HG02763 (cell line): ENCODE results near the gene CFB.
"Not testable (repeated sequence)": the region's sequence is repeated elsewhere in the genome, so short reads cannot be mapped to it uniquely, and the experiment has no call there.

Source experiments
- ATAC-seq: cut with Tn5 transposase; IDR thresholded peaks from one replicate; pipeline ENCODE4 v1.9.1; 2021; ENCODE audit warnings: mild to moderate bottlenecking, moderate library complexity; ENCODE audit not compliant: unreplicated experiment

Gene CFB

GRCh38 chr6:31969712-31970603 is 24.1 kb downstream of the CFB start:
- no peak for ATAC-seq

GRCh38 chr6:31970604-31971271 is 24.8 kb downstream of the CFB start:
- no peak for ATAC-seq

GRCh38 chr6:31971279-31971992 is 25.5 kb downstream of the CFB start:
- ATAC-seq: no peak

DNA sequence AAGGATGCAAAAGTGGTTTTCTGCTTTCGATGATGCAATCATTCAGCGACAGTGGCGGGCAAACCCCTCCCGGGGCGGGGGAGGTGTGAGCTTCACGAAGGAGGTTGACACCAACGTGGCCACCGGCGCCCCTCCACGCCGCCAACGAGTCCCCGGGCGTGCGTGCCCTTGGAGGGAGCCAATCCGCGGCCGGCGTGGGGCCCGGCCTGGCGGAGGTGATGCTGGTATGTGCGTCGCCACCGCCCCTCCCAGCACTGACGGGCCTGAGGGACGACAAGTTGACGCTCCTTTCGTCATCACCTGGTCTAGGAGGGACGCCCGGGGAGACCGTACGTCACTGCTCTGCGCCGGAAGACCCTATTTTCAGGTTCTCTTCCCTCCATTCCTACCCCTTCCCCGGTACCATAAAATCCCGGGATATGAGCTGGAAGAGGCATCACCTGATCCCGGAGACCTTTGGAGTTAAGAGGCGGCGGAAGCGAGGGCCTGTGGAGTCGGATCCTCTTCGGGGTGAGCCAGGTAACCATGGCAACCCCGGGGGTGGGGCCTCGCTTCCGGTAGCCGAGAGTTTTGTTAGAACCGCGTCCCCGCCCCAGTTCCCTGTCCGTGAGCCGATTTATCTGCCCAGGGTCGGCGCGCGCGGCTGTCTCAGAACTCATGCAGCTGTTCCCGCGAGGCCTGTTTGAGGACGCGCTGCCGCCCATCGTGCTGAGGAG is 26.3 kb downstream of the CFB start, which contains the start of gene DXO:
DXO (minus strand) TSS at position 146 of the 716 bp plus-strand sequence. CDS start 463 bp downstream, outside the sequence.
- ATAC-seq: peak; percentile 83

- no peak for ATAC-seq
Measured at GRCh38 chr6:31972709-31973350, 26.9 kb downstream of the CFB start.

GRCh38 chr6:31976065-31976464 is 30.2 kb downstream of the CFB start:
- ATAC-seq: not testable (repeated sequence)

DNA sequence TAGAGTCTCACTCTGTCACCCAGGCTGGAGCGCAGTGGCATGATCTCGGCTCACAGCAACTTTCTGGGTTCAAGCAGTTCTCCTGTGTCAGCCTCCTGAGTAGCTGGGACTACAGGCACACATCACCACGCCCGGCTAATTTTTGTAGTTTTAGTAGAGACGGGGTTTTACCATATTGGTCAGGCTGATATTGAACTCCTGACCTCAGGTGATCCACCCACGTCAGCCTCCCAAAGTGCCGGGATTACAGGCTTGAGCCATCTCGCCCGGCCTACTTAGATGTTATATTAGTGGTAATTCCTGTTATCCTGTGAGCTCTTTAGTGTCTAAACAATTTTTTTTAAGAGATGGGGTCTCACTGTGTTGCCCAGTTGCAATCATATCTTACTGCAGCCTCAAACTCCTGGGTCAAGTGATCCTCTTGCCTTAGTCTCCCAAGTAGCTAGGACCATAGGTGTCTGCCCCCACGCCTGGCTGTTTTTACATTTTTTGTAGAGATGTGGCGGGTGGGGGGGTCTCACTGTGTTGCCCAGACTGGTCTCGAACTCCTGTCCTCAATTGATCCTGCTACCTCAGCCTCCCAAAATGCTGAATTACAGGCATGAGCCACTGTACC is 32.0 kb downstream of the CFB start:
- no peak for ATAC-seq

GRCh38 chr6:31978831-31979230 is 32.9 kb downstream of the CFB start:
- ATAC-seq: no peak

DNA sequence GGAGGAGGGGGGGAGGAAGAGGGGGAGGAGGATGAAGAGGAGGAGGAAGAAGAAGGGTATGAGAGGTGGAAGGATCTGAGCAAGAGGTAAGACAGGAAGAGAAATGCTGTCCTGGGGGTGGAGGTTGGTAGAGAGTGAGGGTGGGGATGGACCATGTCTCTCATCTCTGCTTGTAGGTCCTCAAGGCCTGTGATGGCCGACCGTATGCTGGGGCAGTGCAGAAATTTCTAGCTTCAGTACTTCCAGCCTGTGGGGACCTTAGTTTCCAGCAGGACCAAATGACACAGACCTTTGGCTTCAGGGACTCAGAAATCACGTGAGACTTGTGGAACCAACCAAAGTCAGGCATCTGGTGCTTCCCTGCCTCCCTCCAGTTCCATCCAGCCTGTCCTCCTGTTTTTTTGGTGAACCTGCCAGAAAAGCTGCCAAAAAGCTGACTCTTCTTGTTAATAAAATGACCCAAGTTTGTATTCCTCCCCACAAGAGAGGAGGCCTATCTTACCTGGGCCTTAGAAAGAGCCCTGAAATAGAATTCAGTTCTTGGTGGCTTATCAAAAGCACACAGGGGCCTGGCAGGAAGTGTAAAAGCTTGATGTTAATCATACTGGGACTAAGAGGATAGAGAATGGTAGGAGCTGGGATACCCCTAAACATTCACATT is 33.5 kb downstream of the CFB start:
- no peak for ATAC-seq

DNA sequence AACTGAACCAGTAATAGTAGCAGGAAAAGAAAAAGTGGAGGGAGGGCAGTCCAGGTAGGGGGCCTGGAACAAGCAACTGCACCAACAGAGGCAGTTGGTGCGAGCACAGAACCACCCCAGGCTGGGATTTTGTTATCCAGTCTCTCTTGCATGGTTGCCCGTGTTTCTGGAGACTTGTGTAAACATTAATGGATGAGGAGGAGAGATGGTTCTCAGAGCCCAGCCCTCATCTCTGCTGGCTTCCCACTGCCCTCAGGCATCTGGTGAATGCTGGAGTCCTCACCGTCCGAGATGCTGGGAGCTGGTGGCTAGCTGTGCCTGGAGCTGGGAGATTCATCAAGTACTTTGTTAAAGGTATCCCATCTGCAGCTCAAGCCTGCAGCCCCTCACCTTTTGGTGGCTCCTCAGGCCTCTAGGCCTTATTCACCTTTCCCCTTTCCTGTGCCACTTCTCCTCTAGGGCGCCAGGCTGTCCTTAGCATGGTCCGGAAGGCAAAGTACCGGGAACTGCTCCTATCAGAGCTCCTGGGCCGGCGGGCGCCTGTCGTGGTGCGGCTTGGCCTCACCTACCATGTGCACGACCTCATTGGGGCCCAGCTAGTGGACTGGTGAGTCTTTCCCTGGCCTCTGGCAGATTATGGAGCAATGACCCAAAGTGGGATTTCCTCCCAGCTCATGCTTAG is 34.4 kb downstream of the CFB start:
- ATAC-seq: not testable (repeated sequence)

DNA sequence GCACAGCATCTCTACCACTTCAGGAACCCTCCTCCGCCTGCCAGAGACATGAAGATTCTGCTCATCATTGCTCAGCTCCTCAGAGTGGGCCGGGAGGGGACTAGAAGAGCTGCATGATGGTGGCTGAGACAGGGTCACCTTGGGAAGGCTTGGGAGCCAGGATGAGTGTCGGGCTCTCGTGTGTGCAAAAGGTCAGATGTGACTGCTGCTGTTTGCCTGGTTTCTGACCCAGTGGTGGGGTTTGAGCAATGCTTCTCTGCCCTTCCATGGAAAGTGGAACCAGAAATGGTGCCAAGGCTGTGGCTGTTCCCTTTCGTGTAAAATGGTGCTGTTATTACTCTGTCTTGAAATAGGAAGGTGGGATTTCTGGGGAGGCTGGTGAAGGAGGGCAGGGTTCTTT is 35.1 kb downstream of the CFB start:
- not testable (repeated sequence) for ATAC-seq

- not testable (repeated sequence) for ATAC-seq
Measured at GRCh38 chr6:31981744-31982143, 35.8 kb downstream of the CFB start, which contains the start of gene C4A. Gene C4A (plus strand): TSS chr6:31982057. CDS start chr6:31982108, 51 bp downstream.

- ATAC-seq: not testable (repeated sequence)
Measured at GRCh38 chr6:31989363-31989762, 43.5 kb downstream of the CFB start.

GRCh38 chr6:31994421-31994820 is 48.5 kb downstream of the CFB start:
- not testable (repeated sequence) for ATAC-seq

DNA sequence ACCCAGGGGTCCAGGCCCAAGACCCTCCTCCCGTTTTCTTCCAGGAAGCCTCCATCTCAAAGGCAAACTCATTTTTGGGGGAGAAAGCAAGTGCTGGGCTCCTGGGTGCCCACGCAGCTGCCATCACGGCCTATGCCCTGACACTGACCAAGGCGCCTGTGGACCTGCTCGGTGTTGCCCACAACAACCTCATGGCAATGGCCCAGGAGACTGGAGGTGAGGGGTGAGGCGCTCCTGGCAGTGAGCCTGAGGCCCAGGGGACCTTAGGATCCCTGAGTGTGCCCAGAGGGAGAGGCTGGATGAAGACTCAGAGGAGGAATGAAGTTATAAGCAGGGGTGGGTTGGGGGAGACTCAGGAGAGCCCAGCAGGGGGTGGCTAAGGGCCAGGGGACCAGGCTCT is 50.5 kb downstream of the CFB start:
- not testable (repeated sequence) for ATAC-seq
